ENCODE results near the gene RNF130. TPM values are rescaled to one million over a fixed set of nuclear protein-coding genes. Genes with fewer than 3 reads are reported as not detected.

Gene RNF130
- total and polyA plus RNA-seq, 9 of the 15 experiments (the other 6 are each of a cell fraction or from before 2014, with no cell fraction given), result 5.8 to 39.4 (median 27.1) TPM

- FAIRE-seq, result peak; percentile 11
- ChIA-PET CTCF (ENCODE audit: low intra/inter-chr PET ratio) (no interaction called here), POLR2A (no interaction called here)
- DNase-seq (ENCODE audit: extremely low read depth in 1 of 4, low spot score in 3 of 4), result no peak
- Histone ChIP-seq H3K4me1 (replicated peaks in 1 of 2; ENCODE audit: control insufficient read depth in 2 of 2, insufficient read depth in 2 of 2, low read length in 2 of 2) (no peaks in the 10 kb centered on the region), H3K9me1 (ENCODE audit: control insufficient read depth, insufficient read depth, low read length) (no peaks in the 10 kb centered on the region), H3K9me3 (replicated peaks; ENCODE audit: control insufficient read depth, insufficient read depth, low read depth, low read length) (no peaks in the 10 kb centered on the region), H3K27me3 (ENCODE audit: control insufficient read depth in 2 of 2, insufficient read depth in 2 of 2, low read length in 2 of 2) (no peaks in the 10 kb centered on the region), H3K27ac (ENCODE audit: extremely low read depth, low read depth, low read length) (no peak overlapping the region), H3K9ac (ENCODE audit: insufficient read depth in 1 of 2, low read depth in 2 of 2, low read length in 2 of 2) (no peak overlapping the region), H2AFZ (ENCODE audit: low read depth, low read length) (no peak overlapping the region), H3K4me2 (ENCODE audit: insufficient read depth, low read length) (no peak overlapping the region), H3K36me3 (ENCODE audit: control insufficient read depth, insufficient read depth, low read length) (peaks cover 3% of the 10 kb centered on the region; the same call in 1 of the 3 replicates), H4K20me1 (replicated peaks; ENCODE audit: control insufficient read depth, insufficient read depth, low read length) (no peaks in the 10 kb centered on the region), H3K79me2 (ENCODE audit: control insufficient read depth, insufficient read depth, low read length) (no peaks in the 10 kb centered on the region), H3K4me3 (no peak overlapping the region)
- WGBS (ENCODE audit: insufficient coverage, low coverage, missing lambda C conversion rate), result 85% methylated on average over 3 of the region's 4 CpGs
- in situ Hi-C loops (cut with MboI), result no loop called here
- no TSS peak for BruUV-seq (replicated peaks)
- no peak for TF ChIP-seq ZNF778 (CRISPR knock-in tag; IDR thresholded peaks at IDR 0.05)
- no peak for TF ChIP-seq SETDB1 (IDR thresholded peaks at IDR 0.05; ENCODE audit: low read length)
- ATAC-seq, result no peak
- intact Hi-C loops (cut with micrococcal nuclease), result no loop called here
These were observed 108.2 kb downstream of the RNF130 start for GRCh38 chr5:179963375-179963774.

GRCh38 chr5:179960204-179960831 lies 111.2 kb downstream of the RNF130 start:
- BruUV-seq (replicated peaks), result no TSS peak
- ChIA-PET POLR2A (no interaction called here), CTCF (ENCODE audit: low intra/inter-chr PET ratio) (no interaction called here)
- FAIRE-seq (no peak), DNase-seq (ENCODE audit: extremely low read depth in 1 of 4, low spot score in 3 of 4) (no peak), ATAC-seq (no peak)
- Histone ChIP-seq H3K27ac (ENCODE audit: extremely low read depth, low read depth, low read length) (no peak overlapping the region), H3K4me2 (ENCODE audit: insufficient read depth, low read length) (no peak overlapping the region), H3K9me1 (ENCODE audit: control insufficient read depth, insufficient read depth, low read length) (no peaks in the 10 kb centered on the region), H3K4me1 (replicated peaks in 1 of 2; ENCODE audit: control insufficient read depth in 2 of 2, insufficient read depth in 2 of 2, low read length in 2 of 2) (no peaks in the 10 kb centered on the region), H4K20me1 (replicated peaks; ENCODE audit: control insufficient read depth, insufficient read depth, low read length) (no peaks in the 10 kb centered on the region), H3K4me3 (no peak overlapping the region), H3K36me3 (ENCODE audit: control insufficient read depth, insufficient read depth, low read length) (no peaks in the 10 kb centered on the region), H3K9ac (ENCODE audit: insufficient read depth in 1 of 2, low read depth in 2 of 2, low read length in 2 of 2) (no peak overlapping the region), H3K9me3 (replicated peaks; ENCODE audit: control insufficient read depth, insufficient read depth, low read depth, low read length) (no peaks in the 10 kb centered on the region), H2AFZ (ENCODE audit: low read depth, low read length) (no peak overlapping the region), H3K27me3 (ENCODE audit: control insufficient read depth in 2 of 2, insufficient read depth in 2 of 2, low read length in 2 of 2) (no peaks in the 10 kb centered on the region), H3K79me2 (ENCODE audit: control insufficient read depth, insufficient read depth, low read length) (no peaks in the 10 kb centered on the region)
- in situ Hi-C loops (cut with MboI), result no loop called here
- intact Hi-C loops (cut with micrococcal nuclease), result no loop called here
- WGBS (ENCODE audit: insufficient coverage, low coverage, missing lambda C conversion rate), result 57% methylated on average over 5 of the region's 5 CpGs
- TF ChIP-seq HDGF (IDR thresholded peaks at IDR 0.05) (no peak), ZNF79 (CRISPR knock-in tag; IDR thresholded peaks at IDR 0.05; ENCODE audit: low read depth) (no peak), ZEB2 (IDR thresholded peaks at IDR 0.05) (no peak), BCLAF1 (IDR thresholded peaks at IDR 0.05; ENCODE audit: borderline replicate concordance in 1 of 2, control insufficient read depth in 1 of 2, low read depth in 2 of 2, low read length in 1 of 2) (no peak), ZZZ3 (IDR thresholded peaks at IDR 0.05) (no peak), ZHX1 (conservative IDR thresholded peaks at IDR 0.05; ENCODE audit: low read length) (no peak)
